Stimulated activated CD4-positive, alpha-beta T cell treated with anti-CD3 and anti-CD28 coated beads, Interleukin-2, amount 100 ng/mL, for 4 hours (primary cell): ENCODE data around the gene SUGP2.

Experiments used
- DNase-seq: peaks from one replicate; pipeline ENCODE4 v3.0.0-alpha.2; 2020; ENCODE audit warnings: low read depth

SUGP2 gene

GRCh38 chr19:19059018-19059836, 25.9 kb upstream of the SUGP2 start:
- no peak for DNase-seq

GRCh38 chr19:19057720-19058119, 24.4 kb upstream of the SUGP2 start:
- no peak for DNase-seq

- DNase-seq: no peak
These were observed 24.0 kb upstream of the SUGP2 start for GRCh38 chr19:19057317-19057716.

- no peak for DNase-seq
These were observed 23.4 kb upstream of the SUGP2 start for GRCh38 chr19:19056636-19057275.

GRCh38 chr19:19055701-19056100, 22.4 kb upstream of the SUGP2 start:
- DNase-seq: no peak

GRCh38 chr19:19054939-19055440, 21.7 kb upstream of the SUGP2 start:
- DNase-seq: no peak

GRCh38 chr19:19054315-19054938, 21.1 kb upstream of the SUGP2 start:
- no peak for DNase-seq

GRCh38 chr19:19053508-19054314, 20.4 kb upstream of the SUGP2 start:
- peak; percentile 38 for DNase-seq

- no peak for DNase-seq
These were observed 19.6 kb upstream of the SUGP2 start for GRCh38 chr19:19052921-19053320.

GRCh38 chr19:19051478-19052213, 18.3 kb upstream of the SUGP2 start:
- DNase-seq: no peak

GRCh38 chr19:19050731-19051130, 17.4 kb upstream of the SUGP2 start:
- no peak for DNase-seq

GRCh38 chr19:19050104-19050503, 16.8 kb upstream of the SUGP2 start:
- DNase-seq: no peak

- DNase-seq: no peak
These were observed 16.1 kb upstream of the SUGP2 start for GRCh38 chr19:19049406-19049805.

- DNase-seq: no peak
These were observed 10.6 kb upstream of the SUGP2 start for GRCh38 chr19:19043881-19044280.

GRCh38 chr19:19043481-19043880, 10.2 kb upstream of the SUGP2 start:
- no peak for DNase-seq

GRCh38 chr19:19042732-19043280, 9.5 kb upstream of the SUGP2 start:
- DNase-seq: no peak

GRCh38 chr19:19040417-19040816, 7.1 kb upstream of the SUGP2 start:
- no peak for DNase-seq

- DNase-seq: no peak
These were observed 6.6 kb upstream of the SUGP2 start for GRCh38 chr19:19039901-19040300.

GRCh38 chr19:19034204-19034624, 897 bp upstream of the SUGP2 start:
- peak; percentile 74 for DNase-seq

- no peak for DNase-seq
These were observed 216 bp downstream of the SUGP2 start for GRCh38 chr19:19033176-19033425.

- peak; percentile 71 for DNase-seq
These were observed 719 bp downstream of the SUGP2 start for GRCh38 chr19:19032420-19033175.
